Loucy (cell line): ENCODE results near the gene BTNL8.

Source experiments
- H2AFZ ChIP-seq: fragments of 200-600 bp; sonication (generic); 2 replicates; pipeline ENCODE4 v1.6.0; 2016; ENCODE audit warnings: antibody characterized with exemption, mild to moderate bottlenecking, low read length, moderate library complexity
- H3F3A ChIP-seq: fragments of 200-600 bp; 2 replicates; pipeline ENCODE4 v1.6.0; 2016; ENCODE audit warnings: antibody characterized with exemption, low read depth, mild to moderate bottlenecking
- H3K27me3 ChIP-seq: fragments of 200-600 bp; sonication (generic); 2 replicates; pipeline ENCODE4 v1.6.1; 2014; ENCODE audit warnings: low read length, mild to moderate bottlenecking; ENCODE audit not compliant: insufficient read depth, poor library complexity, severe bottlenecking
- H3K36me3 ChIP-seq: fragments of 200-600 bp; sonication (generic); 2 replicates; pipeline ENCODE4 v1.6.1; 2016; ENCODE audit warnings: low read length; ENCODE audit not compliant: insufficient read depth
- H3K4me1 ChIP-seq: fragments of 200-600 bp; sonication (generic); 2 replicates; pipeline ENCODE4 v1.5.1; 2014; ENCODE audit warnings: low read length, mild to moderate bottlenecking; ENCODE audit not compliant: insufficient read depth, poor library complexity, severe bottlenecking
- H3K4me2 ChIP-seq: fragments of 200-600 bp; sonication (generic); 2 replicates; pipeline ENCODE4 v1.6.0; 2014; ENCODE audit warnings: antibody characterized with exemption, low read length, low read depth, mild to moderate bottlenecking; ENCODE audit not compliant: poor library complexity, severe bottlenecking
- H3K4me3 ChIP-seq: fragments of 200-600 bp; sonication (generic); 2 replicates; pipeline ENCODE4 v1.5.1; 2014; ENCODE audit warnings: low read length, mild to moderate bottlenecking, mixed read lengths; ENCODE audit not compliant: poor library complexity, severe bottlenecking
- H3K79me2 ChIP-seq: fragments of 200-600 bp; sonication (generic); 2 replicates; pipeline ENCODE4 v1.6.1; 2014; ENCODE audit warnings: low read length; ENCODE audit not compliant: insufficient read depth
- H3K9ac ChIP-seq: fragments of 200-600 bp; sonication (generic); 2 replicates; pipeline ENCODE4 v1.6.0; 2014; ENCODE audit warnings: mild to moderate bottlenecking, low read depth, low read length, moderate library complexity; ENCODE audit not compliant: poor library complexity, severe bottlenecking
- H3K9me2 ChIP-seq: fragments of 200-600 bp; sonication (generic); replicated peaks from 2 replicates; pipeline ENCODE4 v1.6.1; 2016; ENCODE audit warnings: low read depth, low read length, mixed read lengths
- H3K9me3 ChIP-seq: fragments of 200-600 bp; sonication (generic); 2 replicates; pipeline ENCODE4 v1.6.1; 2014; ENCODE audit warnings: mild to moderate bottlenecking, antibody characterized with exemption, low read length, low read depth; ENCODE audit not compliant: insufficient read depth
- H4K20me1 ChIP-seq: fragments of 200-600 bp; sonication (generic); 2 replicates; pipeline ENCODE4 v1.6.0; 2014; ENCODE audit warnings: antibody characterized with exemption, low read length, mild to moderate bottlenecking; ENCODE audit not compliant: insufficient read depth, poor library complexity, severe bottlenecking
- EZH2phosphoT487 ChIP-seq: fragments of 200-600 bp; IDR thresholded peaks from 2 replicates; pipeline ENCODE4 v1.6.1; 2018; ENCODE audit warnings: antibody characterized with exemption, mild to moderate bottlenecking, moderate library complexity, borderline replicate concordance
- TF ChIP-seq, protein P1 (sequence below): fragments of 200-600 bp; sonication (generic); conservative IDR thresholded peaks from 2 replicates; pipeline ENCODE4 v1.5.1; 2014; ENCODE audit warnings: mild to moderate bottlenecking, antibody characterized with exemption, low read length

The BTNL8 gene

DNA sequence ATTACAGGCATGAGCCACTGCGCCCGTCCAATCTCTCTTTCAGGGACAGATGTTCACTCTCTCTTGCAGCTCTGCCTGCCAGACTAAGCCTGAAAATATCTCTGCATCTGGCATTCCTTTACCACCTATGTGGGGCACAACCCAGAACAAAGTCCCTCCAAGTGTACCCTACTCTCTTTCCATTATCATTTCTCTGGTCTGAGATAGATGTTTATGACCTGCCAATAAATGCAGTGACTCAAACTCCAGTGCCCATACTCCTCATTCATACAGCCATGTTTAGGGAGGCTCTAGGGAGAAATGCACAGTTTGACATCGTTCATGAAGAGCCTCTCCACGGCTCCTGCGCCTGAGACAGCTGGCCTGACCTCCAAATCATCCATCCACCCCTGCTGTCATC, 89.6 kb downstream of the BTNL8 start, which contains the start of gene BTNL3:
BTNL3 (plus strand) TSS at position 255 of the 400 bp plus-strand sequence. CDS start 183 bp downstream, outside the sequence.
- TF ChIP-seq EZH2phosphoT487, result no peak
- TF ChIP-seq, protein P1, sequence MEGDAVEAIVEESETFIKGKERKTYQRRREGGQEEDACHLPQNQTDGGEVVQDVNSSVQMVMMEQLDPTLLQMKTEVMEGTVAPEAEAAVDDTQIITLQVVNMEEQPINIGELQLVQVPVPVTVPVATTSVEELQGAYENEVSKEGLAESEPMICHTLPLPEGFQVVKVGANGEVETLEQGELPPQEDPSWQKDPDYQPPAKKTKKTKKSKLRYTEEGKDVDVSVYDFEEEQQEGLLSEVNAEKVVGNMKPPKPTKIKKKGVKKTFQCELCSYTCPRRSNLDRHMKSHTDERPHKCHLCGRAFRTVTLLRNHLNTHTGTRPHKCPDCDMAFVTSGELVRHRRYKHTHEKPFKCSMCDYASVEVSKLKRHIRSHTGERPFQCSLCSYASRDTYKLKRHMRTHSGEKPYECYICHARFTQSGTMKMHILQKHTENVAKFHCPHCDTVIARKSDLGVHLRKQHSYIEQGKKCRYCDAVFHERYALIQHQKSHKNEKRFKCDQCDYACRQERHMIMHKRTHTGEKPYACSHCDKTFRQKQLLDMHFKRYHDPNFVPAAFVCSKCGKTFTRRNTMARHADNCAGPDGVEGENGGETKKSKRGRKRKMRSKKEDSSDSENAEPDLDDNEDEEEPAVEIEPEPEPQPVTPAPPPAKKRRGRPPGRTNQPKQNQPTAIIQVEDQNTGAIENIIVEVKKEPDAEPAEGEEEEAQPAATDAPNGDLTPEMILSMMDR, result no peak
- no peaks in the 10 kb centered on the region for H3K79me2 ChIP-seq
- no peaks in the 10 kb centered on the region for H4K20me1 ChIP-seq
- H3K27me3 ChIP-seq, result no peaks in the 10 kb centered on the region
- H3K9ac ChIP-seq, result no peak within 1 kb of the TSS
- H3K4me3 ChIP-seq, result no peak within 1 kb of the TSS
- H2AFZ ChIP-seq, result no peak within 1 kb of the TSS
- no peaks in the 10 kb centered on the region for H3K36me3 ChIP-seq
- no peaks in the 10 kb centered on the region for H3K4me1 ChIP-seq
- no peaks in the 10 kb centered on the region for H3K9me2 ChIP-seq
- no peaks in the 10 kb centered on the region for H3F3A ChIP-seq
- no peaks in the 10 kb centered on the region for H3K9me3 ChIP-seq
- no peak within 1 kb of the TSS for H3K4me2 ChIP-seq

DNA sequence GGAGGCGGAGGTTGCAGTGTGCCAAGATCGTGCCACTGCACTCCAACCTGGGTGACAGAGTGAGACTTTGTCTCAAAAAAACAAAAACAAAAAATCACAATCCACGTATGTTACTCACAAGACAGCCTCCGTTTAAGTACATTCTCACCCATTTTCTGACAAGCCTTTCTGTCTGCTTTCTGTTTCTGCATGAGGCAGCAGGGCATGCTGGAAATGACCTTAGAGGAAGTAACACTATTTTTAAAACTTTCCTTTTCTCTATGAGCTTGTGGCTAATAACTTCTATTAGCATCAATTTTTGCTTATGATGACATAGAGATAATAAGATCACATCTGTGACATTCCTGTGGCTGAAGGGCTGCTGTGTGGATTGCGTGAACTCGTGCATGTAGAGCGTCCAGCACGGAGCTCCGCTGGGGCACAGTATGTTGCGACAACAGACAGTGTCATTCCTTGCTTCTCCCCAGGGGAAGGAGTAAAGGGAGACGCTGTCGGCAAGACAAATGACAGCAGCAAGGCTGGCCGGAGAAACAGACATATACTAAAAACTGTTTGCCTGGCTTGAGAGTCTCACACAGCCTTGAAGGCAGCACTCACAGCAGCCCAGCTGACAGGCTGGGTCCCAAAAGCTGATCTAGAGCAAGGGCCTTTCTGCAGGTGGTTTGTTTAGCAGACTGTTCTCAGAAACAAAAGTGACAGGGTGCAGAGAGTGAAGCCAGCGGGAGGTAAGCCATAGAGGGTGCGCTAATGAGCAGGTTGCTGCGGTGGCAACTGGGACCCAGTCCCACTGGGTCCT, 91.3 kb downstream of the BTNL8 start:
- Histone ChIP-seq H3K4me2 (no peak overlapping the region), H3K27me3 (no peaks in the 10 kb centered on the region)

DNA sequence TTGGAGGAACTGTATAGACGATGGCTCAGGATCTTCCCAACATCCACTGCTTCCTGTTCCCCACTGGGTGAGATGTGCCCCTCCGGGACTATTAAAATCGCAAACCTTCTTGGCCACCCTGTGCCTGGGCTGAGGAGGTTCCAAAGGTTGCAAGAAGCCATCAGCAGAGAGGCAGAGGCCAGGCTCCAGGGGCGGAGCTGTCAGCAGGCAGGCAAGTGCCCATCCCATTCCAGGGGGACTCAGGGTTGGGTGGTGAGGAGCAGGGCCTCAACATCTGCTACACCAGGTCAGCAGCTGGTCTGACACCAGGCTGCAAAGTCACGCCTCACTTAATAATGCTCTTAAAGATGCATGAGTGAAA, 91.9 kb downstream of the BTNL8 start:
- Histone ChIP-seq H2AFZ (no peak overlapping the region), H3K9me2 (no peaks in the 10 kb centered on the region), H3K9me3 (no peaks in the 10 kb centered on the region), H3K27me3 (no peaks in the 10 kb centered on the region), H4K20me1 (no peaks in the 10 kb centered on the region), H3K4me1 (no peaks in the 10 kb centered on the region), H3F3A (no peaks in the 10 kb centered on the region), H3K79me2 (no peaks in the 10 kb centered on the region), H3K9ac (no peak overlapping the region), H3K4me3 (no peak overlapping the region), H3K4me2 (no peak overlapping the region), H3K36me3 (no peaks in the 10 kb centered on the region)
- TF ChIP-seq EZH2phosphoT487, result no peak
- TF ChIP-seq, protein P1, result no peak

More for the DNA sequence above, 91.3 kb downstream of the BTNL8 start:
- Histone ChIP-seq H3K9me2 (no peaks in the 10 kb centered on the region), H2AFZ (no peak overlapping the region), H3K4me3 (no peak overlapping the region), H4K20me1 (no peaks in the 10 kb centered on the region), H3K9me3 (no peaks in the 10 kb centered on the region), H3F3A (no peaks in the 10 kb centered on the region), H3K36me3 (no peaks in the 10 kb centered on the region), H3K9ac (no peak overlapping the region), H3K79me2 (no peaks in the 10 kb centered on the region), H3K4me1 (no peaks in the 10 kb centered on the region)
- no peak for TF ChIP-seq EZH2phosphoT487
- TF ChIP-seq, protein P1, result no peak
